Liver (tissue), 3 donors: ENCODE data around the gene KIF1A.

Experiments
- FOXA1 ChIP-seq: IDR thresholded peaks from 2 replicates; pipeline ENCODE4 v1.6.1; 2016; ENCODE audit warnings: antibody characterized with exemption
- FOXA2 ChIP-seq: IDR thresholded peaks from 2 replicates; pipeline ENCODE4 v1.6.1; 2016; ENCODE audit warnings: antibody characterized with exemption
- GABPA ChIP-seq, 2 donors: IDR thresholded peaks in 1 of 2; conservative IDR thresholded peaks in 1 of 2; 2 replicates each; pipeline ENCODE4 v1.6.1; 2016; ENCODE audit warnings: antibody characterized with exemption in 2 of 2, mild to moderate bottlenecking in 1 of 2, moderate library complexity in 1 of 2
- HNF4A ChIP-seq, 2 donors: conservative IDR thresholded peaks; 2 replicates each; pipeline ENCODE4 v1.6.1; 2016; ENCODE audit warnings: antibody characterized with exemption in 2 of 2, mild to moderate bottlenecking in 2 of 2
- RAD21 ChIP-seq, 2 donors: IDR thresholded peaks; 2 replicates each; pipeline ENCODE4 v1.6.1; 2016; ENCODE audit warnings: antibody characterized with exemption in 2 of 2, mild to moderate bottlenecking in 2 of 2
- TAF1 ChIP-seq: conservative IDR thresholded peaks from 2 replicates; pipeline ENCODE4 v1.6.1; 2016; ENCODE audit warnings: antibody characterized with exemption, mild to moderate bottlenecking
- YY1 ChIP-seq: IDR thresholded peaks from 2 replicates; pipeline ENCODE4 v1.6.1; 2016; ENCODE audit warnings: antibody characterized with exemption, mild to moderate bottlenecking
- TF ChIP-seq, protein P1 (sequence below): fragments of 150-350 bp; IDR thresholded peaks from 2 replicates; pipeline ENCODE4 v1.5.1; 2017; ENCODE audit warnings: improper control_type of control experiment, low read depth, low read length; ENCODE audit not compliant: missing input control
- TF ChIP-seq, protein P2 (sequence below): IDR thresholded peaks from 2 replicates; pipeline ENCODE4 v1.6.1; 2016; ENCODE audit warnings: antibody characterized with exemption
- TF ChIP-seq, protein P3 (sequence below): IDR thresholded peaks from 2 replicates; pipeline ENCODE4 v1.6.1; 2016; ENCODE audit warnings: antibody characterized with exemption
- TF ChIP-seq, protein P4 (sequence below): IDR thresholded peaks from 2 replicates; pipeline ENCODE4 v1.6.1; 2016; ENCODE audit warnings: antibody characterized with exemption
- TF ChIP-seq, protein P5 (sequence below): IDR thresholded peaks from 2 replicates; pipeline ENCODE4 v1.6.1; 2016; ENCODE audit warnings: antibody characterized with exemption, mild to moderate bottlenecking
- donor health status: healthy.
- donor health status: healthy.

DNA sequence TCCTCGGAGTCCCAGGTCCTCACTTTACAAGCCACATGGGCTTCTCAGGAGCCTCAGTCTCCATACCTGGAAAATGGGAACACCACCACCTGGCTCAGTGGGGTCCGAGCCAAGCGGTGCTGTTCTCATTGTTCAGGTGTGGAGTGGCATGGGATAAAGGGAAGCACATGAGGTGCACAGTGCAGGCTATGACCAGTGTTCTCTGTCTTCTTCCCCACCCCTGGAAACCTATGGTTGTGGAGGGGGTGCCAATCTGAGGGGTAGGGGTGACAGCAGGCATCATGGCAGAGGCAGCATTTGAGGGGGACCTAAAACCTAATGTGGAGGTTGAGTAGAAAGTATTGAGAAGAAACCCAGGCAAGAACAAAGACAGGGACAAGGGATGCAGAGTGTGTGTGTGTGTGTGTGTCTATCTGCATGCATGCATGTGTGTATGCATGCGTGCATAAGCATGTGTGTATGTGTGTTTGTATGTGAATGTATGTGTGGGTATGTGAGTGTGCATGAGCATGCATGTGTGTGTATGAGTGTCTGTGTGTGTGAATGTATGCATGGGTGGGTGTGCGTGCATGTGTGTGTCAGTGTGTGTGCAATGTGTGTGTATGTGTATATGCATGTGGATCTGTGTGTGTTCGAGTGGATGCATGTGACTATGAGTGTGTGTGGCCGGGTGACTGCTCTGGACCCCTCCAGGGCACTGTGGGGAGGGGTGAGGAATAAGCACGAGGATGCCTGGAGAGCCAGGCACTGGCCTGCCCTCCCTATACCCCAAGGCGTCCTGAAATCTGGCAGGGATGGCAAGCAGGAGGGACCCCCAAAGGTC lies 4.0 kb downstream of the KIF1A start:
- TF ChIP-seq, protein P1, sequence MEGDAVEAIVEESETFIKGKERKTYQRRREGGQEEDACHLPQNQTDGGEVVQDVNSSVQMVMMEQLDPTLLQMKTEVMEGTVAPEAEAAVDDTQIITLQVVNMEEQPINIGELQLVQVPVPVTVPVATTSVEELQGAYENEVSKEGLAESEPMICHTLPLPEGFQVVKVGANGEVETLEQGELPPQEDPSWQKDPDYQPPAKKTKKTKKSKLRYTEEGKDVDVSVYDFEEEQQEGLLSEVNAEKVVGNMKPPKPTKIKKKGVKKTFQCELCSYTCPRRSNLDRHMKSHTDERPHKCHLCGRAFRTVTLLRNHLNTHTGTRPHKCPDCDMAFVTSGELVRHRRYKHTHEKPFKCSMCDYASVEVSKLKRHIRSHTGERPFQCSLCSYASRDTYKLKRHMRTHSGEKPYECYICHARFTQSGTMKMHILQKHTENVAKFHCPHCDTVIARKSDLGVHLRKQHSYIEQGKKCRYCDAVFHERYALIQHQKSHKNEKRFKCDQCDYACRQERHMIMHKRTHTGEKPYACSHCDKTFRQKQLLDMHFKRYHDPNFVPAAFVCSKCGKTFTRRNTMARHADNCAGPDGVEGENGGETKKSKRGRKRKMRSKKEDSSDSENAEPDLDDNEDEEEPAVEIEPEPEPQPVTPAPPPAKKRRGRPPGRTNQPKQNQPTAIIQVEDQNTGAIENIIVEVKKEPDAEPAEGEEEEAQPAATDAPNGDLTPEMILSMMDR, result no peak
- no peak for TF ChIP-seq RAD21 (IDR thresholded peaks at IDR 0.05)
- TF ChIP-seq TAF1, result no peak
- TF ChIP-seq, protein P2, sequence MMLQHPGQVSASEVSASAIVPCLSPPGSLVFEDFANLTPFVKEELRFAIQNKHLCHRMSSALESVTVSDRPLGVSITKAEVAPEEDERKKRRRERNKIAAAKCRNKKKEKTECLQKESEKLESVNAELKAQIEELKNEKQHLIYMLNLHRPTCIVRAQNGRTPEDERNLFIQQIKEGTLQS, result no peak
- TF ChIP-seq HNF4A (conservative IDR thresholded peaks at IDR 0.05), result no peak
- no peak for TF ChIP-seq FOXA2
- TF ChIP-seq, protein P3, sequence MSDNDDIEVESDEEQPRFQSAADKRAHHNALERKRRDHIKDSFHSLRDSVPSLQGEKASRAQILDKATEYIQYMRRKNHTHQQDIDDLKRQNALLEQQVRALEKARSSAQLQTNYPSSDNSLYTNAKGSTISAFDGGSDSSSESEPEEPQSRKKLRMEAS, result no peak
- TF ChIP-seq FOXA1, result no peak
- TF ChIP-seq, protein P4, sequence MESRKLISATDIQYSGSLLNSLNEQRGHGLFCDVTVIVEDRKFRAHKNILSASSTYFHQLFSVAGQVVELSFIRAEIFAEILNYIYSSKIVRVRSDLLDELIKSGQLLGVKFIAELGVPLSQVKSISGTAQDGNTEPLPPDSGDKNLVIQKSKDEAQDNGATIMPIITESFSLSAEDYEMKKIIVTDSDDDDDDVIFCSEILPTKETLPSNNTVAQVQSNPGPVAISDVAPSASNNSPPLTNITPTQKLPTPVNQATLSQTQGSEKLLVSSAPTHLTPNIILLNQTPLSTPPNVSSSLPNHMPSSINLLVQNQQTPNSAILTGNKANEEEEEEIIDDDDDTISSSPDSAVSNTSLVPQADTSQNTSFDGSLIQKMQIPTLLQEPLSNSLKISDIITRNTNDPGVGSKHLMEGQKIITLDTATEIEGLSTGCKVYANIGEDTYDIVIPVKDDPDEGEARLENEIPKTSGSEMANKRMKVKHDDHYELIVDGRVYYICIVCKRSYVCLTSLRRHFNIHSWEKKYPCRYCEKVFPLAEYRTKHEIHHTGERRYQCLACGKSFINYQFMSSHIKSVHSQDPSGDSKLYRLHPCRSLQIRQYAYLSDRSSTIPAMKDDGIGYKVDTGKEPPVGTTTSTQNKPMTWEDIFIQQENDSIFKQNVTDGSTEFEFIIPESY, result no peak
- no peak for TF ChIP-seq YY1
- TF ChIP-seq, protein P5, sequence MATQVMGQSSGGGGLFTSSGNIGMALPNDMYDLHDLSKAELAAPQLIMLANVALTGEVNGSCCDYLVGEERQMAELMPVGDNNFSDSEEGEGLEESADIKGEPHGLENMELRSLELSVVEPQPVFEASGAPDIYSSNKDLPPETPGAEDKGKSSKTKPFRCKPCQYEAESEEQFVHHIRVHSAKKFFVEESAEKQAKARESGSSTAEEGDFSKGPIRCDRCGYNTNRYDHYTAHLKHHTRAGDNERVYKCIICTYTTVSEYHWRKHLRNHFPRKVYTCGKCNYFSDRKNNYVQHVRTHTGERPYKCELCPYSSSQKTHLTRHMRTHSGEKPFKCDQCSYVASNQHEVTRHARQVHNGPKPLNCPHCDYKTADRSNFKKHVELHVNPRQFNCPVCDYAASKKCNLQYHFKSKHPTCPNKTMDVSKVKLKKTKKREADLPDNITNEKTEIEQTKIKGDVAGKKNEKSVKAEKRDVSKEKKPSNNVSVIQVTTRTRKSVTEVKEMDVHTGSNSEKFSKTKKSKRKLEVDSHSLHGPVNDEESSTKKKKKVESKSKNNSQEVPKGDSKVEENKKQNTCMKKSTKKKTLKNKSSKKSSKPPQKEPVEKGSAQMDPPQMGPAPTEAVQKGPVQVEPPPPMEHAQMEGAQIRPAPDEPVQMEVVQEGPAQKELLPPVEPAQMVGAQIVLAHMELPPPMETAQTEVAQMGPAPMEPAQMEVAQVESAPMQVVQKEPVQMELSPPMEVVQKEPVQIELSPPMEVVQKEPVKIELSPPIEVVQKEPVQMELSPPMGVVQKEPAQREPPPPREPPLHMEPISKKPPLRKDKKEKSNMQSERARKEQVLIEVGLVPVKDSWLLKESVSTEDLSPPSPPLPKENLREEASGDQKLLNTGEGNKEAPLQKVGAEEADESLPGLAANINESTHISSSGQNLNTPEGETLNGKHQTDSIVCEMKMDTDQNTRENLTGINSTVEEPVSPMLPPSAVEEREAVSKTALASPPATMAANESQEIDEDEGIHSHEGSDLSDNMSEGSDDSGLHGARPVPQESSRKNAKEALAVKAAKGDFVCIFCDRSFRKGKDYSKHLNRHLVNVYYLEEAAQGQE, result no peak
- no peak for TF ChIP-seq GABPA (IDR thresholded peaks at IDR 0.05 in 1 of 2, conservative IDR thresholded peaks at IDR 0.05 in 1 of 2)
